Measurements from ENCODE around the gene BCOR. TPM values are rescaled to one million over a fixed set of nuclear protein-coding genes. Genes with fewer than 3 reads are reported as not detected.
A peak's percentile ranks its signal among the peaks of the same experiment; 100 is the strongest.

The BCOR gene
- total and polyA plus RNA-seq, 2 of the 13 experiments (the other 11 are each of a cell fraction or from before 2014, with no cell fraction given) = 14.3 to 15.2 TPM

DNA sequence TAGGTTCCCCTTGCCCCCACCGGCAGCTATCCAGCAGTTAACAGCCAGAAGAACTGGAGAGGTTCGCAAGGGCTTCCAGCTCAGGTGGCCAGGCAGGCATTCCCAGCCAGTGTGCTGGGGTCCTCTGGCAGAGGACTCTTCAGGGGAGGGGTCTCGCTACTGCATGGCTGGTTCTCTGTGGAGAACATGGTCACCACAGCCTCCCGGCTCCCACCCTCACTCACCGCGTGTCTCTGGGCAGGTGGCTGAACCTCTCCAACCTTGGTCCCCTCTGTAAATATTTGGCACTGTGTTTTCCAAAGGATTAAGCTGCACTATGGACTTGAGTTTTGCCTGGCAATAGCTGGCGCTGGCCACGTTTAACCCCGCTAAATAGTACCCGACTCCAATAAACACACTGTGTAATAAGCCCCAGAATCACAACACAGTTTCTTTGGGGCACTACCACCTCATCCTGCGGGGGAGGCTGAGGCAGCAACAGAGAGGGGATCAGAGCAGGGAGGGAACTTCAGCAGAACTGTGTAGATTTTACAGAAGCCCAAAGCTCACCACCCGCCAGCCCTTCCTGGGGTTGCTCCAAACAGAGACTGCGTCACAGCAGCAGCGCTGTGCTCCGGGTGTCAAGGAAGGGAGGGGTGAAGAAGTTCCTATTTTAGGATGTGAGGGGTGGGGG lies 15.2 kb downstream of the BCOR start (continued):
- TF ChIP-seq, protein P1, sequence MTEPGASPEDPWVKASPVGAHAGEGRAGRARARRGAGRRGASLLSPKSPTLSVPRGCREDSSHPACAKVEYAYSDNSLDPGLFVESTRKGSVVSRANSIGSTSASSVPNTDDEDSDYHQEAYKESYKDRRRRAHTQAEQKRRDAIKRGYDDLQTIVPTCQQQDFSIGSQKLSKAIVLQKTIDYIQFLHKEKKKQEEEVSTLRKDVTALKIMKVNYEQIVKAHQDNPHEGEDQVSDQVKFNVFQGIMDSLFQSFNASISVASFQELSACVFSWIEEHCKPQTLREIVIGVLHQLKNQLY (CRISPR knock-in tag; IDR thresholded peaks at IDR 0.05) = 0 out of 2 replicates have a peak, but pooled peaks have one; percentile 38
- TF ChIP-seq FOXO1 (CRISPR knock-in tag; IDR thresholded peaks at IDR 0.05) (peak; percentile 77; the same call in 1 of the 2 replicates), ZNF652 (CRISPR knock-in tag; IDR thresholded peaks at IDR 0.05; ENCODE audit: borderline replicate concordance, low read depth) (peak; percentile 53), ZNF746 (CRISPR knock-in tag; IDR thresholded peaks at IDR 0.05) (peak; percentile 80), SALL1 (CRISPR knock-in tag; IDR thresholded peaks at IDR 0.05) (peak; percentile 54; the same call in 1 of the 2 replicates), RARA (CRISPR knock-in tag; IDR thresholded peaks at IDR 0.05) (peak; percentile 67), PPARG (CRISPR knock-in tag; conservative IDR thresholded peaks at IDR 0.05) (peak; percentile 36; the same call in 1 of the 2 replicates), RCOR2 (CRISPR knock-in tag; IDR thresholded peaks at IDR 0.05) (no peak), NFE2L1 (CRISPR knock-in tag; IDR thresholded peaks at IDR 0.05; ENCODE audit: borderline replicate concordance) (no peak), SOX5 (CRISPR knock-in tag; IDR thresholded peaks at IDR 0.05; ENCODE audit: borderline replicate concordance) (peak; percentile 41; the same call in 1 of the 2 replicates), ZNF768 (CRISPR knock-in tag; IDR thresholded peaks at IDR 0.05) (peak; percentile 86), HNF4G (IDR thresholded peaks at IDR 0.05; ENCODE audit: borderline replicate concordance, low read depth, low read length) (peak; percentile 59; the same call in 1 of the 2 replicates), HNF4G (CRISPR knock-in tag; IDR thresholded peaks at IDR 0.05; ENCODE audit: borderline replicate concordance, low read depth) (no peak), HDAC1 (CRISPR knock-in tag; IDR thresholded peaks at IDR 0.05) (peak; percentile 49; the same call in 1 of the 2 replicates), CBX1 (IDR thresholded peaks at IDR 0.05; ENCODE audit: low read depth) (no peak), SNRNP70 (IDR thresholded peaks at IDR 0.05; ENCODE audit: low read depth, low read length) (no peak), RXRA (CRISPR knock-in tag; IDR thresholded peaks at IDR 0.05) (peak; percentile 61; the same call in 1 of the 2 replicates), ZBTB7B (CRISPR knock-in tag; IDR thresholded peaks at IDR 0.05) (peak; percentile 53; the same call in 1 of the 2 replicates)
- TF ChIP-seq, protein P2, sequence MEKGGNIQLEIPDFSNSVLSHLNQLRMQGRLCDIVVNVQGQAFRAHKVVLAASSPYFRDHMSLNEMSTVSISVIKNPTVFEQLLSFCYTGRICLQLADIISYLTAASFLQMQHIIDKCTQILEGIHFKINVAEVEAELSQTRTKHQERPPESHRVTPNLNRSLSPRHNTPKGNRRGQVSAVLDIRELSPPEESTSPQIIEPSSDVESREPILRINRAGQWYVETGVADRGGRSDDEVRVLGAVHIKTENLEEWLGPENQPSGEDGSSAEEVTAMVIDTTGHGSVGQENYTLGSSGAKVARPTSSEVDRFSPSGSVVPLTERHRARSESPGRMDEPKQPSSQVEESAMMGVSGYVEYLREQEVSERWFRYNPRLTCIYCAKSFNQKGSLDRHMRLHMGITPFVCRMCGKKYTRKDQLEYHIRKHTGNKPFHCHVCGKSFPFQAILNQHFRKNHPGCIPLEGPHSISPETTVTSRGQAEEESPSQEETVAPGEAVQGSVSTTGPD (CRISPR knock-in tag; IDR thresholded peaks at IDR 0.05) = peak; percentile 42; the same call in 1 of the 2 replicates
- TF ChIP-seq, protein P3, sequence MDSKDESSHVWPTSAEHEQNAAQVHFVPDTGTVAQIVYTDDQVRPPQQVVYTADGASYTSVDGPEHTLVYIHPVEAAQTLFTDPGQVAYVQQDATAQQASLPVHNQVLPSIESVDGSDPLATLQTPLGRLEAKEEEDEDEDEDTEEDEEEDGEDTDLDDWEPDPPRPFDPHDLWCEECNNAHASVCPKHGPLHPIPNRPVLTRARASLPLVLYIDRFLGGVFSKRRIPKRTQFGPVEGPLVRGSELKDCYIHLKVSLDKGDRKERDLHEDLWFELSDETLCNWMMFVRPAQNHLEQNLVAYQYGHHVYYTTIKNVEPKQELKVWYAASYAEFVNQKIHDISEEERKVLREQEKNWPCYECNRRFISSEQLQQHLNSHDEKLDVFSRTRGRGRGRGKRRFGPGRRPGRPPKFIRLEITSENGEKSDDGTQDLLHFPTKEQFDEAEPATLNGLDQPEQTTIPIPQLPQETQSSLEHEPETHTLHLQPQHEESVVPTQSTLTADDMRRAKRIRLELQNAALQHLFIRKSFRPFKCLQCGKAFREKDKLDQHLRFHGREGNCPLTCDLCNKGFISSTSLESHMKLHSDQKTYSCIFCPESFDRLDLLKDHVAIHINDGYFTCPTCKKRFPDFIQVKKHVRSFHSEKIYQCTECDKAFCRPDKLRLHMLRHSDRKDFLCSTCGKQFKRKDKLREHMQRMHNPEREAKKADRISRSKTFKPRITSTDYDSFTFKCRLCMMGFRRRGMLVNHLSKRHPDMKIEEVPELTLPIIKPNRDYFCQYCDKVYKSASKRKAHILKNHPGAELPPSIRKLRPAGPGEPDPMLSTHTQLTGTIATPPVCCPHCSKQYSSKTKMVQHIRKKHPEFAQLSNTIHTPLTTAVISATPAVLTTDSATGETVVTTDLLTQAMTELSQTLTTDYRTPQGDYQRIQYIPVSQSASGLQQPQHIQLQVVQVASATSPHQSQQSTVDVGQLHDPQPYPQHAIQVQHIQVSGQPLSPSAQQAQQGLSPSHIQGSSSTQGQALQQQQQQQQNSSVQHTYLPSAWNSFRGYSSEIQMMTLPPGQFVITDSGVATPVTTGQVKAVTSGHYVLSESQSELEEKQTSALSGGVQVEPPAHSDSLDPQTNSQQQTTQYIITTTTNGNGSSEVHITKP (CRISPR knock-in tag; IDR thresholded peaks at IDR 0.05; ENCODE audit: low read depth) = peak; percentile 92
- TF ChIP-seq, protein P4, sequence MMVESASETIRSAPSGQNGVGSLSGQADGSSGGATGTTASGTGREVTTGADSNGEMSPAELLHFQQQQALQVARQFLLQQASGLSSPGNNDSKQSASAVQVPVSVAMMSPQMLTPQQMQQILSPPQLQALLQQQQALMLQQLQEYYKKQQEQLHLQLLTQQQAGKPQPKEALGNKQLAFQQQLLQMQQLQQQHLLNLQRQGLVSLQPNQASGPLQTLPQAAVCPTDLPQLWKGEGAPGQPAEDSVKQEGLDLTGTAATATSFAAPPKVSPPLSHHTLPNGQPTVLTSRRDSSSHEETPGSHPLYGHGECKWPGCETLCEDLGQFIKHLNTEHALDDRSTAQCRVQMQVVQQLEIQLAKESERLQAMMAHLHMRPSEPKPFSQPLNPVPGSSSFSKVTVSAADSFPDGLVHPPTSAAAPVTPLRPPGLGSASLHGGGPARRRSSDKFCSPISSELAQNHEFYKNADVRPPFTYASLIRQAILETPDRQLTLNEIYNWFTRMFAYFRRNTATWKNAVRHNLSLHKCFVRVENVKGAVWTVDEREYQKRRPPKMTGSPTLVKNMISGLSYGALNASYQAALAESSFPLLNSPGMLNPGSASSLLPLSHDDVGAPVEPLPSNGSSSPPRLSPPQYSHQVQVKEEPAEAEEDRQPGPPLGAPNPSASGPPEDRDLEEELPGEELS (CRISPR knock-in tag; IDR thresholded peaks at IDR 0.05) = peak; percentile 41; the same call in 1 of the 2 replicates
- TF ChIP-seq, protein P5, sequence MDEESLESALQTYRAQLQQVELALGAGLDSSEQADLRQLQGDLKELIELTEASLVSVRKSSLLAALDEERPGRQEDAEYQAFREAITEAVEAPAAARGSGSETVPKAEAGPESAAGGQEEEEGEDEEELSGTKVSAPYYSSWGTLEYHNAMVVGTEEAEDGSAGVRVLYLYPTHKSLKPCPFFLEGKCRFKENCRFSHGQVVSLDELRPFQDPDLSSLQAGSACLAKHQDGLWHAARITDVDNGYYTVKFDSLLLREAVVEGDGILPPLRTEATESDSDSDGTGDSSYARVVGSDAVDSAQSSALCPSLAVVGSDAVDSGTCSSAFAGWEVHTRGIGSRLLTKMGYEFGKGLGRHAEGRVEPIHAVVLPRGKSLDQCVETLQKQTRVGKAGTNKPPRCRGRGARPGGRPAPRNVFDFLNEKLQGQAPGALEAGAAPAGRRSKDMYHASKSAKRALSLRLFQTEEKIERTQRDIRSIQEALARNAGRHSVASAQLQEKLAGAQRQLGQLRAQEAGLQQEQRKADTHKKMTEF (CRISPR knock-in tag; IDR thresholded peaks at IDR 0.05) = 0 out of 2 replicates have a peak, but pooled peaks have one; percentile 39
